C4-2B (cell line): ENCODE results near the gene AUTS2.

Experiments
- ZFX ChIP-seq: fragments of 450-650 bp; IDR thresholded peaks from 2 replicates; pipeline ENCODE4 v1.6.1; 2017
- TF ChIP-seq, protein P1 (sequence below): fragments of 450-650 bp; conservative IDR thresholded peaks from 2 replicates; pipeline ENCODE4 v1.5.1; 2017; ENCODE audit warnings: mild to moderate bottlenecking

DNA sequence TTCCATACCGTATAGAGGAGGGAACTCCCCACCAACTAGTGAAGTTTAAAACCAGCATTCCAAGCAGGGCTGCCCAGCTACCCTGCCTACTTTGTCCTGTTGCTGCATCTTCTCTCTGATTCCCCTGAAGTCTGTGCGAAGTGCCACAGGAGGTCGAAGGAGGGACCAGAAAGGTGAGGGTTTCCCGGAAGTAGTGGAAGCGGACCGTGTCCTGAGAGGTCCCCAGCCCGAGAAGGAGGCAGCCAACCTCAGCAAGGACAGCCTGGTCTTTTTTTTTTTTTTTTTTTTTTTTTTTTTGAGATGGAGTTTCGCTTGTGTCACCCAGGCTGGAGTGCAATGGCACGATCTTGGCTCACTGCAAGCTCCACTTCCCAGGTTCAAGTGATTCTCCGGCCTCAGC is 861.8 kb downstream of the AUTS2 start:
- TF ChIP-seq, protein P1, sequence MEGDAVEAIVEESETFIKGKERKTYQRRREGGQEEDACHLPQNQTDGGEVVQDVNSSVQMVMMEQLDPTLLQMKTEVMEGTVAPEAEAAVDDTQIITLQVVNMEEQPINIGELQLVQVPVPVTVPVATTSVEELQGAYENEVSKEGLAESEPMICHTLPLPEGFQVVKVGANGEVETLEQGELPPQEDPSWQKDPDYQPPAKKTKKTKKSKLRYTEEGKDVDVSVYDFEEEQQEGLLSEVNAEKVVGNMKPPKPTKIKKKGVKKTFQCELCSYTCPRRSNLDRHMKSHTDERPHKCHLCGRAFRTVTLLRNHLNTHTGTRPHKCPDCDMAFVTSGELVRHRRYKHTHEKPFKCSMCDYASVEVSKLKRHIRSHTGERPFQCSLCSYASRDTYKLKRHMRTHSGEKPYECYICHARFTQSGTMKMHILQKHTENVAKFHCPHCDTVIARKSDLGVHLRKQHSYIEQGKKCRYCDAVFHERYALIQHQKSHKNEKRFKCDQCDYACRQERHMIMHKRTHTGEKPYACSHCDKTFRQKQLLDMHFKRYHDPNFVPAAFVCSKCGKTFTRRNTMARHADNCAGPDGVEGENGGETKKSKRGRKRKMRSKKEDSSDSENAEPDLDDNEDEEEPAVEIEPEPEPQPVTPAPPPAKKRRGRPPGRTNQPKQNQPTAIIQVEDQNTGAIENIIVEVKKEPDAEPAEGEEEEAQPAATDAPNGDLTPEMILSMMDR = no peak
- TF ChIP-seq ZFX = no peak
